Measurements from ENCODE around the gene ADAR. TPM values are rescaled to one million over a fixed set of nuclear protein-coding genes. Genes with fewer than 3 reads are reported as not detected.

Gene ADAR
- total and polyA plus RNA-seq, 2 donors (not counting 3 experiments of a cell fraction or from before 2014, with no cell fraction given) = 88.2 to 141 TPM

GRCh38 chr1:154620751-154621150, 12.8 kb upstream of the ADAR start:
- dilution Hi-C loops (cut with MboI; ENCODE audit: extremely low pct_ligation_motif_present, low sequenced_read_pairs) = no loop called here

More at GRCh38 chr1:154620751-154621150, 12.8 kb upstream of the ADAR start:
- no peak overlapping the region for H3K27ac ChIP-seq (ENCODE audit: insufficient read depth, low read depth, low read length)
- H3K9me3 ChIP-seq (replicated peaks; ENCODE audit: control insufficient read depth, insufficient read depth, low read length) = no peaks in the 10 kb centered on the region
- no TSS peak for BruUV-seq (replicated peaks)
- no peak overlapping the region for H3K4me3 ChIP-seq (replicated peaks in 1 of 3; ENCODE audit: insufficient read depth in 1 of 3, low read depth in 1 of 3, low read length in 3 of 3)
- no peaks in the 10 kb centered on the region for H3K27me3 ChIP-seq (ENCODE audit: control insufficient read depth in 2 of 2, insufficient read depth in 2 of 2, low read length in 2 of 2)
- TF ChIP-seq MYC (IDR thresholded peaks at IDR 0.05; ENCODE audit: low read depth, low read length) (no peak), JUN (IDR thresholded peaks at IDR 0.05; ENCODE audit: borderline replicate concordance, insufficient read depth, insufficient read length, low read depth) (no peak), EZH2 (IDR thresholded peaks at IDR 0.05; ENCODE audit: borderline replicate concordance, low read depth, low read length, severe bottlenecking) (no peak), CTCF (IDR thresholded peaks at IDR 0.05; ENCODE audit: extremely low read depth in 1 of 2, insufficient read depth in 1 of 2, low read depth in 1 of 2, low read length in 2 of 2) (no peak), MAX (IDR thresholded peaks at IDR 0.05; ENCODE audit: insufficient read depth, insufficient read length) (no peak), POLR2AphosphoS5 (IDR thresholded peaks at IDR 0.05; ENCODE audit: insufficient read depth, low read depth, low read length) (no peak), POLR2A (IDR thresholded peaks at IDR 0.05; ENCODE audit: low read depth, low read length) (no peak), FOS (IDR thresholded peaks at IDR 0.05; ENCODE audit: borderline replicate concordance, insufficient read depth, low read length) (no peak), GATA2 (IDR thresholded peaks at IDR 0.05; ENCODE audit: insufficient read depth, insufficient read length, low read depth, low read length) (no peak)
- H3K36me3 ChIP-seq (ENCODE audit: control insufficient read depth in 2 of 2, extremely low read depth in 1 of 2, insufficient read depth in 2 of 2, low read length in 2 of 2) = peaks cover 0 to 6% of the 10 kb centered on the region in 2 experiments
- peaks cover 6% of the 10 kb centered on the region for H3K4me1 ChIP-seq (ENCODE audit: control insufficient read depth, extremely low read depth, insufficient read depth, low read length)
- intact Hi-C loops (cut with micrococcal nuclease) = no loop called here
- POLR2A ChIA-PET = no interaction called here
- no peak overlapping the region for H3K4me2 ChIP-seq (ENCODE audit: insufficient read depth, low read length)
- DNase-seq (ENCODE audit: low read depth, low spot score) (no peak), FAIRE-seq (no peak)
- CTCF ChIA-PET = interaction anchor here (1.6 kb wide), 1 partner anchor 15 kb away, joined by 3 read pairs; no protein-coding TSS in a partner anchor
- peaks cover 3% of the 10 kb centered on the region for H4K20me1 ChIP-seq (replicated peaks; ENCODE audit: control insufficient read depth, extremely low read depth, insufficient read depth, low read length)
- H2AFZ ChIP-seq (ENCODE audit: low read depth, low read length) = no peak overlapping the region
- no peaks in the 10 kb centered on the region for H3K9me1 ChIP-seq (replicated peaks; ENCODE audit: control insufficient read depth, extremely low read depth, insufficient read depth, low read length)
- no peak overlapping the region for H3K9ac ChIP-seq (replicated peaks; ENCODE audit: extremely low read depth, insufficient read depth, low read length)
- H3K79me2 ChIP-seq (ENCODE audit: control insufficient read depth, insufficient read depth, low read length) = peaks cover 85% of the 10 kb centered on the region

All from endothelial cell of umbilical vein (primary cell).